Adipocyte (in vitro differentiated cells): ENCODE measurements around the gene RPS6KA2.

Source experiments
- DNase-seq: peaks from one replicate; pipeline ENCODE4 v3.0.0-alpha.2; 2015; ENCODE audit warnings: low read depth
- H3K27me3 ChIP-seq: replicated peaks from 2 replicates; pipeline ENCODE4 v1.7.0; 2013; ENCODE audit warnings: mild to moderate bottlenecking, low read length, moderate library complexity; ENCODE audit not compliant: control insufficient read depth, insufficient read depth
- H3K36me3 ChIP-seq: 2 replicates; pipeline ENCODE4 v1.7.0; 2013; ENCODE audit warnings: low read length, mild to moderate bottlenecking, moderate library complexity; ENCODE audit not compliant: control insufficient read depth, insufficient read depth, severe bottlenecking
- H3K4me1 ChIP-seq: 2 replicates; pipeline ENCODE4 v1.7.0; 2013; ENCODE audit warnings: mild to moderate bottlenecking, low read length, moderate library complexity; ENCODE audit not compliant: control insufficient read depth, insufficient read depth
- H3K4me3 ChIP-seq: 2 replicates; pipeline ENCODE4 v1.7.0; 2013; ENCODE audit warnings: mild to moderate bottlenecking, low read length, moderate library complexity
- H3K9ac ChIP-seq: 2 replicates; pipeline ENCODE4 v1.7.0; 2013; ENCODE audit warnings: mild to moderate bottlenecking, low read length, moderate library complexity
- H3K9me3 ChIP-seq: 2 replicates; pipeline ENCODE4 v1.7.0; 2013; ENCODE audit warnings: mild to moderate bottlenecking, low read length, moderate library complexity; ENCODE audit not compliant: control insufficient read depth

Gene RPS6KA2

DNA sequence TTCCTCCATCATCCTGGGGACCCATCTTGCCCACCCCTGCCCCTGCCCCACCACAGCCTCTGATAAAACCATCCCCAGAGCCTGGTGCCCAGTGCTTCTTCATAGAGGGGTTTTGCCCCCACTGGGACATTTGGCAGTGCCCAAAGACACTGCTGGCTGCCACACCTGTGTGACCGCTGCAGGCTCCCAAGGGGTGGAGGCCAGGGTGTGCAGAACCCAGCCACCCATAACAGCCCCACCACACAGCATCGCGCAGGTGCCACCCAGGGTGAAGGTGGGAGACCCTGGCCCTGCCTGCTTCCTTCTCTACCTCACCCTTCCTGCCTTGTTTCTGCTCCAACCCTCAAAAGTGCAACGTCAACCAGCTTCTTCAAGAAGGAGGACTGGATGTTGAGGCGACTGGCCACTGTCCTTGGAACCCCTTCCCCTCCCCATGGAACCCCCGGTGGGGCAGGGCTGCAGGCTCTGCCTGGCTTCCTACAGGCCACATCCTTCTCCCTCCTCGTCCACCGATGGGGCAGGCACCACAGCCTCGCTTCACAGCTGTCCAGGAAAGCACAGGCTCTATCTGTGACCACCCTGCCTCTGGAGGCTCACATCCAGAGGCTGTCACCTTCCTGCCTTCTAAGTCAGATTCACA, 165.1 kb downstream of the RPS6KA2 start:
- no peaks in the 10 kb centered on the region for H3K9me3 ChIP-seq
- H3K4me1 ChIP-seq, result peaks cover 13% of the 10 kb centered on the region
- H3K36me3 ChIP-seq, result peaks cover 47% of the 10 kb centered on the region
- DNase-seq, result no peak
- H3K27me3 ChIP-seq, result no peaks in the 10 kb centered on the region
- H3K4me3 ChIP-seq, result no peak overlapping the region
- H3K9ac ChIP-seq, result no peak overlapping the region

DNA sequence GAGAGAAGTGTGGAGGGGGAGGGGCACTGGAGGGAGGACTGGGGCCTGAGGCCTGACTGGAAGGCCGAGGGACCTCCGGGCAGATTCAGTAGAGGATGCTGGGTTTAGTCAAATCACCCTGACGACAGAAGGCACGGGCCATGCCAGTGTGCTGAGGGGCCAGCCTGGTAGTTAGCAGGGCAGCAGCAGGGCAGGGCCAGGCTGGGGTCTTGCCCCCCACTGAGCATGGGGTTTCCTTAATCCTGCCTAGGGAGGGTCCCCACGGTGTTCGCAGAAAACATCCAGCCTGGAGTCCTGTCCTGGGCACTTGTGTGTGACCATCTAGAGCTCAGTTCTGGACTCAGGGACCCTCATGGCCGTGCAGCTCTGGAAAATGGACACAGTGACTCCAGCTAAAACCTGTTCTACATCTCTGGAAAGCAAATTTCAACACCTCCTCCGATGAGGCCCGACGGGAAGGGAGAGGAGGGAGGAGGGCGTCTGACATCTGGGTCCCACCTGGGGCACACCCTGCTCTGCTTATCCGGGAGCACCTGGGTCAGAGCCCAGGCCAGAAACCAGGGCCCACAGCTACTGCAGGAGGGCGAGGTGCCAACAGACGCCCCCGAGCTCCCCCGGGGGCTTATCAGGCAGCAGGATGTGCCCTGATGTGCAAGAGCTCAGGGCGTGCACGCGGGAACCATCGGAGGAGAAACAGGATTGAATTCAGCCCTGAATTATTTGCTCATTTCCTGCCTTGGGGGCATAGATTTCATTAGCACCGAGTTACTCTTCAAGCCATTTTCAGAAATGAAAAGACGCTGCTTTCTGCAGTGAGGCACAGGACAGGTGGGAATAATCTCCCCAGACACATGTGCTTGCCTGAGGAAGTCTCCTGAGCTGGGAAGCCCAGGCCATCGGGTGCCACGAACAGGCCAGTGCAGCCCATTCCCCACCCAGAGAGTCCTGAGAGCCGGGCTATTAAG, 166.3 kb downstream of the RPS6KA2 start:
- peak; percentile 13 for DNase-seq
- peaks cover 49% of the 10 kb centered on the region for H3K36me3 ChIP-seq
- no peak overlapping the region for H3K4me3 ChIP-seq
- H3K4me1 ChIP-seq, result peaks cover 12% of the 10 kb centered on the region
- no peak overlapping the region for H3K9ac ChIP-seq
- H3K27me3 ChIP-seq, result no peaks in the 10 kb centered on the region
- H3K9me3 ChIP-seq, result no peaks in the 10 kb centered on the region

DNA sequence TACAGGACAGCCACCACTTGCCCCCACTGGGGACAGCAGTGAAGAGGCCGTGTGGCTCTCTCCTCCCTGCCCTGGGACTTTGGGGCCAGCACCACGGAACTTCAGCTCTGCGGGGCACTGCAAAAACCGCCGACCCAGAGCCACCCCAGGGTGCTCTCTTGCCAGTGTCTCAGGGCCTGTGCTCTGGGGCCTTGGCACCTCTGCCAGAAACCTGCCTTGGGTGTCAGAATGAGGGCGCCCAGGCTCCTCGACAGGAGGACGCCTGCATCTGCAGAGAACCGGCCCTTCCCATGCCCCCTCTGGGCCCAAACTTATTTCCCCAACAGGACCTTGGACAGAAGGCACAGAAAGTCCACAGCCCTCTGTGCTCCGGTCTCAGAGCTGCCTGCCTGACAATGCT, 167.1 kb downstream of the RPS6KA2 start:
- H3K4me3 ChIP-seq, result no peak overlapping the region
- H3K9me3 ChIP-seq, result no peaks in the 10 kb centered on the region
- H3K9ac ChIP-seq, result no peak overlapping the region
- H3K27me3 ChIP-seq, result no peaks in the 10 kb centered on the region
- no peak for DNase-seq
- peaks cover 10% of the 10 kb centered on the region for H3K4me1 ChIP-seq
- peaks cover 49% of the 10 kb centered on the region for H3K36me3 ChIP-seq

- Histone ChIP-seq H3K27me3 (no peaks in the 10 kb centered on the region), H3K4me1 (peaks cover 10% of the 10 kb centered on the region), H3K4me3 (no peak overlapping the region), H3K9ac (no peak overlapping the region), H3K36me3 (peaks cover 45% of the 10 kb centered on the region), H3K9me3 (no peaks in the 10 kb centered on the region)
- no peak for DNase-seq
These were observed 167.8 kb downstream of the RPS6KA2 start for GRCh38 chr6:166459272-166459671.

- Histone ChIP-seq H3K4me3 (no peak overlapping the region), H3K36me3 (peaks cover 28% of the 10 kb centered on the region), H3K27me3 (no peaks in the 10 kb centered on the region), H3K4me1 (peaks cover 10% of the 10 kb centered on the region), H3K9ac (no peak overlapping the region), H3K9me3 (no peaks in the 10 kb centered on the region)
- no peak for DNase-seq
These were observed 170.5 kb downstream of the RPS6KA2 start for GRCh38 chr6:166456395-166457156.

GRCh38 chr6:166454692-166455515, 172.1 kb downstream of the RPS6KA2 start:
- DNase-seq, result no peak
- Histone ChIP-seq H3K27me3 (no peaks in the 10 kb centered on the region), H3K36me3 (peaks cover 32% of the 10 kb centered on the region), H3K4me1 (peaks cover 10% of the 10 kb centered on the region), H3K9ac (no peak overlapping the region), H3K9me3 (no peaks in the 10 kb centered on the region), H3K4me3 (no peak overlapping the region)

DNA sequence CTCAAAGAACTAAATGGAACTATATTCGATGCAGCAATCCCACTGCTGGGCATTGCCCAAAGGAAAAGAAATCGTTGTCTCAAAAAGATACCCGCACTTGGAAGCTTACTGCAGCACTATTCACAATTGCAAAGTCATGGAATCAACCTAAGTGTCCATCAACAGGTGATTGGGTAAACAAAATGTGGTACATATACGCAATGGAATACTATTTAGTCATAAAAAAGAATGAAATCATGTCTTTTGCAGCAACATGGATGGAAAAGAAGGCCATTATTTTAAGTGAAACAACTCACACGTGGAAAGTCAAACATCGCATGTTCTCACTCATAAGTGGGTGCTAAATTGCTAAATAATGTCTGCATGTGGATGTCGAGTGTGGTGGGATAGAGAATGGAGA, 173.4 kb downstream of the RPS6KA2 start:
- Histone ChIP-seq H3K27me3 (no peaks in the 10 kb centered on the region), H3K9me3 (no peaks in the 10 kb centered on the region), H3K9ac (no peak overlapping the region), H3K4me3 (no peak overlapping the region), H3K36me3 (peaks cover 28% of the 10 kb centered on the region), H3K4me1 (peaks cover 10% of the 10 kb centered on the region)
- DNase-seq, result no peak

GRCh38 chr6:166450167-166450873, 176.7 kb downstream of the RPS6KA2 start:
- Histone ChIP-seq H3K27me3 (no peaks in the 10 kb centered on the region), H3K4me1 (no peaks in the 10 kb centered on the region), H3K36me3 (peaks cover 41% of the 10 kb centered on the region), H3K9me3 (no peaks in the 10 kb centered on the region), H3K4me3 (no peak overlapping the region), H3K9ac (no peak overlapping the region)
- no peak for DNase-seq

DNA sequence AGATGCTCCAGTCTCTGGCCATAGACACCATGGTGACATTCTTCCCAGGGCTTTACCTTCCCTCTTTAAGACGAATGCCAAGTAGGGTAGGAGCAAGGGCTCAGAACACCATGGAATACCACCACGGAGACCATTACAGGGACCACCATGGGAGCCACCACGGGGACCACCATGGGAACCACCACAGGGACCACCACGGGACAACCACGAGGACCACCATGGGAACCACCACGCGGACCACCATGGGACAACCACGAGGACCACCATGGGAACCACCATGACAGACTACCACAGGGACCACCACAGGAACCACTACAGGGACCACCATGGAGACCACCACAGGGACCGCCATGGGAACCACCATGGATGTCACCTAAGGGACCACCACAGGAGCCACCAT, 177.4 kb downstream of the RPS6KA2 start:
- no peak overlapping the region for H3K4me3 ChIP-seq

DNA sequence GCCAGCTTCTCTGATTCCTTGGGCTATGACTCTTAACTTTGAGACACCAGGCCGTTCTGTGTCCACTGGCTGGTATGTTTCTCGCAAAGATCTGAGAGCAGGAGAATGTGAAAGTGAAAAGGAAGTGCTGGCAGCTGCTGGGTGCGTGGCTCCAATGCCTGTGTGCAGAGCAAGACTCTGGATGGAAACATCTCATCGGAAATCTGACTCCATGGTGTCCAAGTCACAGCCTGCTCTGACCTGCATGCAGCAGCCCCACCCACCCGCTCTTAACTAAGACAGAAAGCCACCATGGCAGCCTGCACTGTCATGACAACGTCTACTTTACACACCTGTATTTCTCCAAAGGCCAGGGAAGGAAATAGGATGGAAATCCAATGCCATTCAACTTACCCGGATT, 178.0 kb downstream of the RPS6KA2 start:
- H3K36me3 ChIP-seq, result peaks cover 52% of the 10 kb centered on the region
- H3K9me3 ChIP-seq, result no peaks in the 10 kb centered on the region
- DNase-seq, result no peak
- no peaks in the 10 kb centered on the region for H3K4me1 ChIP-seq
- no peak overlapping the region for H3K9ac ChIP-seq
- no peak overlapping the region for H3K4me3 ChIP-seq
- H3K27me3 ChIP-seq, result no peaks in the 10 kb centered on the region

More for the DNA sequence above, 177.4 kb downstream of the RPS6KA2 start:
- H3K4me1 ChIP-seq, result no peaks in the 10 kb centered on the region
- H3K27me3 ChIP-seq, result no peaks in the 10 kb centered on the region
- H3K9ac ChIP-seq, result no peak overlapping the region
- H3K36me3 ChIP-seq, result peaks cover 47% of the 10 kb centered on the region
- no peak for DNase-seq
- no peaks in the 10 kb centered on the region for H3K9me3 ChIP-seq
